GM19397 (cell line): ENCODE measurements around the gene IRX1.

Source experiments
- ATAC-seq: cut with Tn5 transposase; IDR thresholded peaks from one replicate; pipeline ENCODE4 v1.9.1; 2021; ENCODE audit warnings: mild to moderate bottlenecking, moderate library complexity; ENCODE audit not compliant: unreplicated experiment

Gene IRX1

GRCh38 chr5:3595006-3595961 is at the start of gene IRX1:
IRX1 (plus strand) TSS chr5:3595832; CDS start chr5:3596106, 274 bp downstream.
- no peak for ATAC-seq

- no peak for ATAC-seq
Observed at GRCh38 chr5:3546028-3546427, 49.6 kb upstream of the IRX1 start.

- ATAC-seq, result no peak
Observed at GRCh38 chr5:3564116-3564515, 31.5 kb upstream of the IRX1 start.

GRCh38 chr5:3564827-3565518 is 30.7 kb upstream of the IRX1 start:
- ATAC-seq, result no peak

- ATAC-seq, result no peak
Observed at GRCh38 chr5:3584724-3585531, 10.7 kb upstream of the IRX1 start.

- no peak for ATAC-seq
Observed at GRCh38 chr5:3590161-3590966, 5.3 kb upstream of the IRX1 start.

- ATAC-seq, result no peak
Observed at GRCh38 chr5:3590967-3591900, 4.4 kb upstream of the IRX1 start.

GRCh38 chr5:3592298-3592697 is 3.3 kb upstream of the IRX1 start:
- no peak for ATAC-seq

GRCh38 chr5:3593771-3594509 is 1.7 kb upstream of the IRX1 start:
- no peak for ATAC-seq

GRCh38 chr5:3594510-3595005 is 1.1 kb upstream of the IRX1 start:
- ATAC-seq, result no peak

- ATAC-seq, result no peak
Observed at GRCh38 chr5:3596261-3596825, 711 bp downstream of the IRX1 start.

- no peak for ATAC-seq
Observed at GRCh38 chr5:3596857-3597166, 1.2 kb downstream of the IRX1 start.

GRCh38 chr5:3597167-3598007 is 1.8 kb downstream of the IRX1 start:
- no peak for ATAC-seq

GRCh38 chr5:3598207-3598606 is 2.6 kb downstream of the IRX1 start:
- ATAC-seq, result no peak

GRCh38 chr5:3598769-3599211 is 3.2 kb downstream of the IRX1 start:
- ATAC-seq, result no peak

- no peak for ATAC-seq
Observed at GRCh38 chr5:3599226-3600105, 3.8 kb downstream of the IRX1 start.
